TTC549 (cell line): ENCODE measurements around the gene GTF2B.
A peak's percentile ranks its signal among the peaks of the same experiment; 100 is the strongest.
"Not testable (repeated sequence)": the region's sequence is repeated elsewhere in the genome, so short reads cannot be mapped to it uniquely, and the experiment has no call there.

ENCODE experiments used
- FAIRE-seq: peaks from 2 replicates; lab custom pipeline; 2012; peaks lifted over from hg19 to GRCh38; lab: Jason Lieb, UNC

Gene GTF2B, protein sequence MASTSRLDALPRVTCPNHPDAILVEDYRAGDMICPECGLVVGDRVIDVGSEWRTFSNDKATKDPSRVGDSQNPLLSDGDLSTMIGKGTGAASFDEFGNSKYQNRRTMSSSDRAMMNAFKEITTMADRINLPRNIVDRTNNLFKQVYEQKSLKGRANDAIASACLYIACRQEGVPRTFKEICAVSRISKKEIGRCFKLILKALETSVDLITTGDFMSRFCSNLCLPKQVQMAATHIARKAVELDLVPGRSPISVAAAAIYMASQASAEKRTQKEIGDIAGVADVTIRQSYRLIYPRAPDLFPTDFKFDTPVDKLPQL

DNA sequence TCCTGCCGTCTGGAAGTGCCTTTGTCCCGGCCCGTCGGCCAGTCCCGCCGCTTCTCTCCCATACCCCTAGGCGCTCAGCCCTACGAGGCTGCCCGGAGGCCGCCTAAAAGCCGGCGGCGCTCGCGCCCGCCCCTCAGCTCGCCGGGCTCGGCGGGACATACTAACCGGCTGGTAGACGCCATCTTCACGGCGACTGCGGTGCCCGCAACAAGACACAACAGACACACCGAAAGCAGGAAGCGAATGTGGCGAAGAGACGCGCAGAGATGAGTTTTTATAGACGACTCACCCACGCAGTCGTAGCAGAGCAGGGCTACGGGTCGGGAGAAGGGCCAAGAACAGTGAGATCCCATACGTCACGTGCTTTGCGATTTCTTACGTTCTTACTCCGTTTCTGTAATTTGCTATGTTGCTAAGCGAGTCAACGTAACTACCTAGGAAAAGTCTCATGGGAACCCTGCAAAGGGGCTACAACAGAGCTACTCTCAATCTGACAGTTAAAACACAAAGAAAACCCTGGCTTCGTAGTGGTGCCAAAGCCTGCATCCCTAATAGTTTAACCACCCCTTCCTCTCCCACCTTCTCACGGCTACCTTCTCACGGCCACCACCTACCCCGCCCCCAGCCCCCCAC is at the start of gene GTF2B:
TSS of gene GTF2B (minus strand) at position 250 of the 633 bp plus-strand sequence. CDS start at position 182, 68 bp downstream.
- FAIRE-seq = peak; percentile 37

DNA sequence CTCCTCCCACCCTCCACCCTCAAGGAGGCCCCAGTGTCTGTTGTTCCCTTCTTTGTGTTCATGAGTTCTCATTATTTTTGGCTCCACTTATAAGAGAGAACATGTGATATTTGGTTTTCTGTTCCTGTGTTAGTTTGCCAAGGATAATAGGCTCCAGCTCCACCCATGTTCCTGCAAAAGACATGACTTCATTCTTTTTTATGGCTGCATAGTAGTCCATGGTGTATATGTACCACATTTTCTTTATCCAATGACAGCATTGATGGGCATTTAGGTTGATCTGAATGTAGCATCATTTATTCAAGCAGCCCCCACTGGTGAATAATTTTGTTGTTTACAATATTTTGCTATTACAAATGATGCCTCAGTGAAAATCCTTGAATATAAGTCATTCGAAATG is 47.2 kb upstream of the GTF2B start:
- FAIRE-seq = not testable (repeated sequence)

DNA sequence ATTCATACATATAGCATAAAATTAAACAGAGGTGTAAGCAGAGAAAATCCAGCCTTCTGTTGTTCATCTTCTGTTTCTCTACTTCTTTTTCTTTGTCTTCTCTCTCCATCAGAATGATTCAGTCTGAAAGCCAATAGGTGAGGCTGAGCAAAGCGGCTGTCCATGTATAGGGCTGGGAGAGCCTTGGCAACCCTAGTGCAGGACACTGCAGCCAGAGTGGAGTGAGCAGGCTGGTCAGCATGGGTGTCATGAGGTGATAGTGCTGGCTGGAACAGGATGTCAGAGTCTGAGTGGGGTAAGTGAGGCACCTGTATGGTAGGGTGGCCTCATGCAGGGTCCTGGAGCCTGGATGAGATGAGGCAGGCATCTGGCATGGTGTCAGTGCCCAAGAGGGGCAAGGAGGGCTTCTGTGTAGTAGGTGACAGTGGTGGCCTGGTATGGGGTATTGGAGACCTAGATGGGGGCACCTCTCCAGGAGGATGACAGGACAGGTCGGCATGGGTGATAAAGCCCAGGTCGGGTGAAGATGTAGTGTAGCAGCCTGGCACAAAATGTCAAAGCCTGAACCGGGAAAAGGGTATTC is 45.5 kb upstream of the GTF2B start:
- no peak for FAIRE-seq

DNA sequence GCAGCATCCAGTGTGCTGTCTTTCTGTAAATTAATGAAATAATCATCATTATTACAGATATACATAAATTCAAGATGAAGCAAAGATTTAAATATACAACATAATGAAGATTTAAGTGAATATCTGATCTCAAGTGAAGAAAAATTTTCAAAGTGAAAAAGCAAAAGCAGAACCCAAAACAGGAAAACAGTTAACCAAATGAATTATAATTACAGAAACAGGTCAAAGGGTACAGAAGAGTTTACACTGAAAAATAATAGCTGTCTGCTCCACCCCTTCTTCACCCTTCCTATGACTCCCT is 44.8 kb upstream of the GTF2B start:
- no peak for FAIRE-seq

DNA sequence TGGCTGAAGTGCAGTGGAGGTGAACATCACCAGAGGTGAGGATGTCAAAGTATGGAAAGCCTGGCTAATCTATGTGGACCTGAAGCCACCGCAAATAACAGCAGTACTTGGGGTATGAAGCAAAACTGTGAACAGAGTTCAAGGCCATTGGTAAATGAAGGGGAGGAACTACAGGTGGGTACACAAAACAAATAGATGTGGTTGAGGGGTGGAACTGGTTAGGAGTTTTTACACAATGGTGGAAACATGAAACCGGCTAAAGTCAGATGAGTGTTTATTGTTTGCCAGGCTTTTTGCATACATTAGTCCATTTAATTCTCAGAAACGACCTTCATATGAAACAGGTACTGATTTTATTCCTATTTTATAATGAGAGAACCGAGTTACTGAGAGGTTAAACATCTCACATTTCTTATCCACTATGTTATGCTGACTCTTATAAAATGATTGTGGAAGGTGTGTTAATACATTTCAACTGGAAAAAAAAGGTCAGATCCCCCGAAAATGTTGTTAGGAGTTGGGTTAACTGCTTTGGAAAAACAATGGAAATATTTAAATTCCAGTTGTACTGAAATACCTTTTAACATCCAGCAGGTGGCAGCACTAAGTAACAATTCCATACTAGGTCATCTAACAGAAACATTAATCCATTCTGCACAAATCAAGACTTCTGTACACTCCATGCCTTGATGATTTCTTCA is 44.3 kb upstream of the GTF2B start:
- peak; percentile 74 for FAIRE-seq

DNA sequence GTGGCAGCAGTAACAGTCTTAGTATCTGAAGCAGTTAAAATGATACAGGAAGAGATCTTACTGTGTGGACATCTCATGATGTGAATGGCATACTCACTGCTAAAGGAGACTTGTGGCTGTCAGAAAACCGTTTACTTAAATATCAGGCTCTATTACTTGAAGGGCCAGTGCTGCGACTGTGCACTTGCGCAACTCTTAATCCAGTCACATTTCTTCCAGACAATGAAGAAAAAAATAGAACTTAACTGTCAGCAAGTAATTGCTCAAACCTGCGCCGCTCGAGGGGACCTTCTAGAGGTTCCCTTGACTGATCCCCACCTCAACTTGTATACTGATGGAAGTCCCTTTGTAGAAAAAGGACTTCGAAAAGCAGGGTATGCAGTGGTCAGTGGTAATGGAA is 38.8 kb upstream of the GTF2B start:
- not testable (repeated sequence) for FAIRE-seq

DNA sequence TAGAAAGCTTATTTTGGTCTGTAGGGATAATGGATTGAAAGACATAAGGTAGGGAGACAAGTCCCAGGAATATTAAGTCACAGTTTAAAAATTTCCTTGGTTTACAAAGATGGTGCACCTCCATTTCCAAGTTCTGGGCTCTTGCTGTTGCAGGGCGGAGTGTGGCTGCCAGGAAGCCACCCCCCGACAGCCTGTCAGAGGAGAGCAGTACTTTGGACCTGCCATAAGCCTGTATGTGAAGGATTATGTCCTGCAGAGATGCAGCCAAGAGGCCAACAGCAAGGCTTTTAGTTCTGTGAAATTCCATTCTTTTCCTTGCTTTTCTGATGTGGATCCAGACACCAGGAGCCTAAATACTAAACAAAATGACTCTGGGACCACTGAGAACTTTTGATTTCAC is 31.9 kb upstream of the GTF2B start:
- FAIRE-seq = no peak

DNA sequence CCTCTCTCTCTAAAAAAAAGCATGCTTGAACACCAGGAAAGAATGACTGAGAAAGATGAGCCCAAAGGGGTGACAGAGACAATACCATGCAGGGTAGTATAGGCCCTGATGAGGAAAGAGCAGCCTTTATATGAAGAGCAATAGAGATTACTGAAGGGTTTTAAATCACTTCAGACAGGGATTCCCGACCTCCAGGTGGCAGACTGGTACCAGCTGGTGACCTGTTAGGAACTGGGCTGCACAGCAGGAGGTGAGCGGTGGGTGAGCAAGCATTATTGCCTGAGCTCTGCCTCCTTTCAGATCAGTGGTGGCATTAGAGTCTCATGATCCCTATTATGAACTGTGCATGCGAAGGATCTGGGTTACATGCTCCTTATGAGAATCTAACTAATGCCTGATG is 30.8 kb upstream of the GTF2B start:
- FAIRE-seq = no peak

DNA sequence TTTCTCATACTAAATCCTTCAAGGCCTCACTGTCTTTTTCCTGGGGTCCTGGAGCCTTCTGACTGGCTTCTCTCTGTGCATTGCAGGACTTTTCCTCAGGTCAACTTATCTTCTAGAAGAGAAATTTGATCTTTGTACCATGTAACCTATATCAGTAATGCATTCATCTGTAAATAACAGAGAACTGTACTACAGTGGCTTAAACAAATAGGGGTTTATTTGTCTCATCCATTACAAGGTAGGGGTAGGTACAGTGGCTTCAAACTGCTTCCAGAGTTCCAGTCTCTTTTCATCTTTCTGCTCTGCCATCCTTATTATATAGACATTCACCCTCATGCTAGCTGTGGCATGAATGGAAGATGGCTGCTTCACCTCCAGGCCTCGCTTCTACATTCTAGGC is 29.5 kb upstream of the GTF2B start:
- no peak for FAIRE-seq

DNA sequence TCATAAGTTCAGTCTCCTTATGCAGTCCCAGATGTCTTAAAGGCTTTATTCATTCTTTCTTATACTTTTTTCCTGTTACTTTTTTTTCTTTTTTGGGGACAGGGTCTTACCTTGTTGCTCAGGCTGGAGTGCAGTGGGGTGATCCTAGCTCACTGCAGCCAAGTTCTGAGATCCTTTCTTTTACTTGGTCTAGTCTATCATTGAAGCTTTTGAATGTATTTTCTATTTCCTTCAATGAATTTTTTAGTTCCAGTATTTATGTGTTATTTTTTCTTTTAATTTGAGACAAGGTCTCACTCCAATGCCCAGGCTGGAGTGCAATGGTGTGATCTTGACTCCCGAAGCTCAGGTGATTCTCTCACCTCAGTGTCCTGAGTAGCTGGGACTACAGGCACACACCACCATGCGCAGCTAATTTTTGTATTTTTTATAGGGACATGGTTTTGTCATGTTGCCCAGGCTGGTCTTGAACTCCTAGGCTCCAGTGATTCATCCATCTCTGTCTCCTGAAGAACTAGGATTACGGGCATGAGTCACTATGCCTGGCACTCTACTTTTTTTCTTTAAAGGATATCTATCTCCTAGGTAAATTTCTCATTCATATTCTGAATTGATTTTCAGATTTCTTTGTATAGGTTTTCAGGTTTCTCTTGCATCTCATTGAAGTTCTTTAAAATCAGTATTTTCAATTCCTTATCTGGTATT is 26.1 kb upstream of the GTF2B start:
- FAIRE-seq = no peak

DNA sequence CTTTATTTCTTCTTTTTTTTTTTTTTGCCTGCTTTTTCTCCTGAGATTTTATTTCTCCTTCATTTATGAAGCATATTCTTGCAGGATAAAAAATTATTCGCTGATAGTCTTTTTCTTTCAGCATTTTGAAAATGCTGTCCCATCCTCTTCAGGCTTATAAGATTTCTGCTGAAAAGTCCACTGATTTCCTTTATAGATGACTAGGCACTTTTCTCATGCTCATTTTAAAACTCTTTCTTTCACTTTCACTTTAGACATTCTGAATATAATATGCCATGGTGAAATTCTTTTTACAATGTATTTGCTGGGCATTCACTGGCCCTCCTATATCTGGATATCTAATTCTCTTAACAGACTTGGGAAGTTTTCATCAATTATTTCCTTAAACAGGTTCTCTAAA is 25.5 kb upstream of the GTF2B start:
- no peak for FAIRE-seq

DNA sequence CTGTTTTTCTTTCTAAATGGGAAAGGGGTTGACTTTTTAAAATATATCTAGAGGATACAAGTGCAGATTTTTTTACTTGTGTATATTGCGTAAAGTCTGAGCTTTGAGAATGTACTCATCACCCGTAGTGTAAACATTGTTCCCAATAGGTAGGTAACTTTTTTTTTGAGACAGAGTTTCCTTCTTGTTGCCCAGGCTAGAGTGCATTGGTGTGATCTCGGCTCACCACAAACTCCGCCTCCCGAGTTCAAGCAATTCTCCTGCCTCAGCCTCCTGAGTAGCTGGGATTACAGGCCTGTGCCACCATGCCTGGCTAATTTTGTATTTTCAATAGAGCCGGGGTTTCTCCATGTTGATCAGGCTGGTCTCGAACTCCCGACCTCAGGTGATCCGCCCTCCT is 20.4 kb upstream of the GTF2B start:
- FAIRE-seq = not testable (repeated sequence)

DNA sequence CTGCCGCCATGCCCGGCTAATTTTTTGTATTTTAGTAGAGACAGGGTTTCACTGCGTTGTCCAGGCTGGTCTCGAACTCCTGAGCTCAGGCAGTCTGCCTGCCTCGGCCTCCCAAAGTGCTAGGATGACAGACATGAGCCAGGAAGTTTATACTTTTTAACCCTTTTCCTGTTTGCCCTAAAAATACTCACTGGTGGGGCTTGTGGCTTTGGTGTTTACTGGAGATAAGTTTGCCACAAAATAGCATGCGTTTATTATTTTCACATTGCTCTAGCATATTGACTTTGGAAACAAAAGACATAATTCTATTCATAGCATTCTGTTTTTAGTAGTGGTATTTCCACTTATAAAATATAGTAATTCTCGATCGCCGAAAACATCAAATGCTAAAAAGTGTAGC is 19.8 kb upstream of the GTF2B start:
- FAIRE-seq = no peak

DNA sequence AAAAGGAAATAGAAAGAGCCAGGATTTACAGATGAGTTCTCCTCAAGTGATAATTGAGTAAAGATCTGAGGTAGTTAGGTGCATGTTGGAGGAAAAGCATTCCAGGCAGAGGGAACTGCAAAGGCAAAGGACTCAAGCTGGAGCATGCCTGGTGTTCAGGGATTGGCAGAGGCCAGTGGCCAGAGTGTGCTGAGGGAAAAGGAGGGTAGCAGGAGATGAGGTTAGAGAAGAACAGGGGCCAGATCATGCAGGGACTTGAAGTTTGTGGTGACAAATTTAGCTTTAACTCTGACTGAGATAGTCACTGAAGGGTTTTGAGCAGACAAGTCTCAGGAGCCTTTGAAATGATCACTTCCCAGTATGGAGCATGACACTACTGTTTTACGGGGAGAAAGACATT is 19.0 kb upstream of the GTF2B start:
- FAIRE-seq = no peak

DNA sequence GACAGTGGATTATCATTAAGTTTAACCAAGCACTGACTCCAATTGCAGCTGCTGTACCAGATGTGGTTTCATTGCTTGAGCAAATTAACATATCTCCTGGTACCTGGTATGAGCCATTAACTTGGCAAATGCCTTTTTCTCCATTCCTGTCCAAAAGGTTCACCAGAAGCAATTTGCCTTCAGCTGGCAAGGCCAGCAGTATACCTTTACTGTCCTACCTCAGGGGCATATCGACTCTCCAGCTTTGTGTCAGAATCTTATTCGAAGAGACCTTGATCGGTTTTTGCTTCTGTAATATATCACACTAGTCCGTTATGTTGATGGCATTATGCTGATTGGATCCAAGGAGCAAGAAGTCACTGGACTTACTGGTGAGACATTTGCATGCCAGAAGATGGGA is 9.5 kb upstream of the GTF2B start:
- no peak for FAIRE-seq

DNA sequence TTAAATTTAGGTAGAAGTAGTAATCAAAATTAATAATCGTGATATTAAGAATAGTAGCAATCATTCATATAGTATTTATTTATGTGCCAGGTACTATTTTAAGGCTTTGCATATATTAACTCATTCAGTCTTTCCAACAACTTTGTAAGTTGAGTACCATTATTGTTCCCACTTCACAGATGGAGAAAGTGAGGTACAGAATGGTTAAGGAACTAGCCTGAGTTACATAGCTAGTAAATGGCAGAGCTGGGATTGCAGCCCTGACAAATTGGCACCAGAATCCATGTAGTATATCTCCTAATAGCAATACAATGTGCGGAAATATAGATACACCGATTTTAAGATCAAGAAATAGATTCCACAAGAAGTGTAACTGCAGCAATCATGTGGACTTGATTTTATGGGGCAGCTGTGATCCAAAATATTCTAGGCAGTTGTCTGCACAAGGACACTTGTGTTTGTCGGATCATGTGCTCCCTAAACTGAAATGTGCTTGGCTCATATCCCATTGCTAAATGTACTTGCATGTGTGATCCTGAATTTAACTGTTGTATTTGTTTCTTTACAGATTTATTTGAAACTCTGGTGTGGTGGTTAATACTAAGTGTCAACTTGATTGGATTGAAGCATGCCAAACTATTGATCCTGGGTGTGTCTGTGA is 5.8 kb upstream of the GTF2B start:
- no peak for FAIRE-seq

DNA sequence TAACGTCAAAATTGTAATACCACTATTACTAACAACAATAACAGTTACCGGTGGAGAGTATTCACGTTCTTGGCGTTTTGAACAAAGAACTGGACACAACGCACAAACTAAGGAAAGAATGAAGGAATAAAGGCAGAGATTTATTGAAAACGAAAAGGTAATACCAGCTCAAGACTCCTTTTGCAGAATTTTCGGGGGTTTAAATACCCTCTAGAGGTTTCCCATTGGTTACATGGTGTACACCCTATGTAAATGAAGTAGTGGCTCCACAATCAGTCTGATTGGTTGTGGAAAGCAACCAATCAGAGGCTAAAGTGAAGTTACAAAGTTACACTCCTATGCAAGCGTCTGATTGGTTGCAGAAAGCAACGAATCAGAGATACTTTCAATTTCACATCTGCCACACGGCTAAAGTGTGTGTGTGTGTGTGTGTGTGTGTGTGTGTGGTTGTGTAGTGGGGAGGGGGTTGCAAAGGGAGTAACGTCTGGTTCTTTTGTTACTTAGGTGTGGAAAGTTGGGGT is 1.1 kb upstream of the GTF2B start:
- no peak for FAIRE-seq

DNA sequence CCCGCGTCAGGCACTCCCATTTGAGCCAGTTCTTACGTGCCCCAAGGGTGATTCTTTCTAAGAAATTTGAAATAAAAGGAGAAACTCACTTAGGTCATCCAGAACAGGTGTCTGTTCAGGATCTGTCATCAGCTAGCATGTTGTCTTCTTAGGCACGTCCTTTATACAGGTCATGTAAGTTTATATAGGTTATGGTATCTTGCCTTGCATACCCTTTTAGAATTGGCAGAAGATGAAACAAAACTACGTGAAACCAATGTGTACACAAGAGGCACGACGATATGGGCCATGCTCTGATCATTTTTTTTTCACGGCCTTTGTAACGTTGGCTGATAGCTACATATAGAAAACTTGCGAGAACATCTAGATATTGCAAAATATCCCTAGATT is 579 bp upstream of the GTF2B start:
- no peak for FAIRE-seq

DNA sequence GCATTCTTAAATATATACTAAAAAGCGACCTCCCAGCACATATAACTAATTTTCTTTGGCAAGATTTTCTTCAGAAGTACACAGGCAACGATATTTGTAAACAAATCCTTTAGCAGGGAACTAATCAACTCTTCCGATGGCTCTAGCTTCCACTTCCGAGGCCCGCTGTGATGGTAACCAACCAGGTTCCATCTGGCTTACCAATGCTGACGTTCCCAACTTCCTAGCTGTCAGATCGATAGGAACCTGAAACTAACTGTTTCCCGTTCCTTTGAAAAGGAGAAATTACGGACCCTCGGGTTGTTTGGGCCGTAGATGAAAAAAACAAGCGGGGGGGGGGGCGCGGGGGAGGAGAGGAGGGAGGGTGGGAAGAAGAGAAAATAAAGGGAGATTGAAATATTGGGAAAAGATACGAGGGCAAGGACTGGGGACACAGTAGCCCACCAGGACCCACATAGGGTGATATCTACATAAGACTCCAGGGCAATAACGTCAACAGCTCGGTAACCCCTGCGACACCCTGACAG is 513 bp downstream of the GTF2B start:
- no peak for FAIRE-seq

DNA sequence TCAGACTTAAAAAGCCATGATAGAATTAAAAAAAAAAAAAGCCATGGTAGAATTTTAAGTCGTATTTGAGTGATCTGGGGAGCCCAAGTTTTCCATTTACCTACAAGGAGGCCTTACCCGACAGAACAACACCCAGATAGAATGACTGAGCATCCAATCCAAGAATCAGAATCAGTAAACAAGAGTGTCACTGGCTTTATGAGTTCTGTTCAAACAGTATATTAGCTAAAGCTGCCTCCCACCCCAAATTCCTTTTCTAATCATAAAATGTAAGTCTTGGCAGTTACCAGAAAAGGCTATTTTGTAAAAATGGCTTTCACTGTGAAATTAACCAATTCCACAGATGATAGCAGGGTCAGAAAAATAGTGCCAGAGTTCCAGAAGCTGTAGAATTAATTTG is 1.2 kb downstream of the GTF2B start:
- FAIRE-seq = no peak

DNA sequence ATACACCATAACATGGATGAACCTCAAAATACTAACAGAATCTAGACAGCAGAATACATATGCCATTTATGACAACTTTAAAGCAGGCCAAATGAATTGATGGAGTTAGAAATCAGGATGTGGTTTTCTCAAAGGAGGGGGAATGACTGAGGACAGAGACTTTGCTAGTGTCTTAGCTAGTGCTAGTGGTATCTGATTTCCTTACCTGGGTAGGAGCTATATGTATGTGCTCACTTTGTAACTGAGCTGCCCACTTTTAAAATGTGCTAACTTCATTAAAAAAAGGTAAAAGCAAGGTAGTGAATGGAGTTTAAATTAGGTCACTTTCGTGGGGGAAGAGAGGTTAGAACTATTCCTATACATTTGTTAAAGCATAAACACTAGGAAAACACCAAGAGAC is 2.6 kb downstream of the GTF2B start:
- FAIRE-seq = no peak

DNA sequence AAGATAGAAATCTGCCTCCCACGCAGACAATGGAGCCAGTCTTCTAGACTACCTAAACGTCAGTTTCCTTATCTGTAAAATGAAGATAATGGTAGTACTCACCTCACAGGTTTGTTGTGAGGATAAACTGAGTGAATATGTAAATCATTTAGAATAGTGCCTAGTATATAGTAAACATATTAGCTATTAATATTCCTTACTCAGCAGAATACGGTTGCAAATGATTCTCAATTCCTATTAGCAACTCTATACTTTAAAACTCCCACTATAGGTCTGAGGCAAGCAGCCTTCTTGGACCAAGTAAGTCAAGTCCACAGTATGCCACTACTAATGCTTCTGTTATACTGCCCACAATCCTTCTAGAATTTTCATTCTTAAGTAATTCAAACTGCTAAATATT is 5.4 kb downstream of the GTF2B start:
- no peak for FAIRE-seq
